HEK293 (cell line): ENCODE measurements around the gene DCPS.

Source experiments
- CTCF ChIA-PET: fragments of 350-600 bp; formaldehyde crosslinking; extraction: SDS; loops from one replicate; lab custom pipeline; 2021; ENCODE audit warnings: antibody characterized with exemption; lab: Yijun Ruan, JAX
- POLR2A ChIA-PET: fragments of 300-600 bp; formaldehyde crosslinking; extraction: SDS; loops from one replicate; lab custom pipeline; 2020; ENCODE audit warnings: antibody characterized with exemption, inconsistent platforms; lab: Yijun Ruan, JAX
- H3K27ac ChIP-seq: fragments of 200-500 bp; sonication (Bioruptor generic); 2 replicates; pipeline ENCODE4 v1.5.1; 2014; ENCODE audit warnings: low read depth, low read length, control low read depth, inconsistent platforms; ENCODE audit errors: extremely low read depth
- H3K36me3 ChIP-seq, 2 experiments: fragments of 200-500 bp in 1 of 2; sonication (Bioruptor generic) in 1 of 2; 1 replicate in 1 of 2; 2 replicates in 1 of 2; pipeline ENCODE4 v1.5.1; 2014 to 2017; ENCODE audit warnings: inconsistent platforms in 2 of 2, low read length in 2 of 2; ENCODE audit not compliant: control insufficient read depth in 2 of 2, insufficient read depth in 1 of 2
- H3K4me1 ChIP-seq: fragments of 200-500 bp; sonication (Bioruptor generic); 2 replicates; pipeline ENCODE4 v1.5.1; 2014; ENCODE audit warnings: mild to moderate bottlenecking, low read length, inconsistent platforms; ENCODE audit not compliant: control insufficient read depth, insufficient read depth
- H3K4me3 ChIP-seq: 2 replicates; pipeline ENCODE4 v1.5.1; 2011; ENCODE audit warnings: low read depth, mild to moderate bottlenecking, control low read depth, low read length, moderate library complexity
- H3K9me3 ChIP-seq: fragments of 200-500 bp; sonication (Bioruptor generic); 2 replicates; pipeline ENCODE4 v1.5.1; 2014; ENCODE audit warnings: low read depth, low read length, inconsistent platforms; ENCODE audit not compliant: control insufficient read depth, insufficient read depth
- ATF2 ChIP-seq: fragments of 450-650 bp; formaldehyde crosslinking; IDR thresholded peaks from 2 replicates; pipeline ENCODE4 v1.5.1; 2016; ENCODE audit warnings: missing biosample characterization, missing genetic modification characterization, low read depth
- CTCF ChIP-seq: fragments of 450-650 bp; formaldehyde crosslinking; IDR thresholded peaks from 2 replicates; pipeline ENCODE4 v1.5.1; 2016; ENCODE audit warnings: missing biosample characterization, missing genetic modification characterization
- EGR2 ChIP-seq: fragments of 450-650 bp; formaldehyde crosslinking; IDR thresholded peaks from 2 replicates; pipeline ENCODE4 v1.5.1; 2016; ENCODE audit warnings: low read depth, missing biosample characterization, missing genetic modification characterization
- KLF10 ChIP-seq: fragments of 450-650 bp; IDR thresholded peaks from 2 replicates; pipeline ENCODE4 v1.5.1; 2018; ENCODE audit warnings: missing biosample characterization, mild to moderate bottlenecking, missing genetic modification characterization
- KLF8 ChIP-seq: fragments of 450-650 bp; formaldehyde crosslinking; IDR thresholded peaks from 2 replicates; pipeline ENCODE4 v1.5.1; 2016; ENCODE audit warnings: missing biosample characterization, missing genetic modification characterization
- KLF9 ChIP-seq: fragments of 450-650 bp; formaldehyde crosslinking; IDR thresholded peaks from 2 replicates; pipeline ENCODE4 v1.5.1; 2016; ENCODE audit warnings: missing biosample characterization, missing genetic modification characterization, low read depth
- ZBTB20 ChIP-seq: fragments of 450-650 bp; formaldehyde crosslinking; IDR thresholded peaks from 2 replicates; pipeline ENCODE4 v1.5.1; 2016; ENCODE audit warnings: missing biosample characterization, missing genetic modification characterization
- ZBTB8A ChIP-seq: fragments of 450-650 bp; formaldehyde crosslinking; IDR thresholded peaks from 2 replicates; pipeline ENCODE4 v1.5.1; 2016; ENCODE audit warnings: missing biosample characterization, missing genetic modification characterization
- ZFHX2 ChIP-seq: fragments of 450-650 bp; formaldehyde crosslinking; conservative IDR thresholded peaks from 2 replicates; pipeline ENCODE4 v1.5.1; 2016; ENCODE audit warnings: missing biosample characterization, missing genetic modification characterization
- ZFP37 ChIP-seq: fragments of 450-650 bp; formaldehyde crosslinking; IDR thresholded peaks from 2 replicates; pipeline ENCODE4 v1.5.1; 2016; ENCODE audit warnings: missing biosample characterization, missing genetic modification characterization
- ZNF146 ChIP-seq: fragments of 450-650 bp; formaldehyde crosslinking; IDR thresholded peaks from 2 replicates; pipeline ENCODE4 v1.5.1; 2016; ENCODE audit warnings: missing biosample characterization, missing genetic modification characterization
- ZNF223 ChIP-seq: fragments of 450-650 bp; formaldehyde crosslinking; IDR thresholded peaks from 2 replicates; pipeline ENCODE4 v1.5.1; 2016; ENCODE audit warnings: missing biosample characterization, missing genetic modification characterization
- ZNF660 ChIP-seq: fragments of 450-650 bp; IDR thresholded peaks from 2 replicates; pipeline ENCODE4 v1.5.1; 2018; ENCODE audit warnings: missing biosample characterization, mild to moderate bottlenecking, missing genetic modification characterization
- TF ChIP-seq, protein P1 (sequence below): fragments of 450-650 bp; formaldehyde crosslinking; IDR thresholded peaks from 2 replicates; pipeline ENCODE4 v1.5.1; 2017; ENCODE audit warnings: missing biosample characterization, missing genetic modification characterization
- TF ChIP-seq, protein P2 (sequence below): fragments of 450-650 bp; formaldehyde crosslinking; IDR thresholded peaks from 2 replicates; pipeline ENCODE4 v1.5.1; 2016; ENCODE audit warnings: missing biosample characterization, missing genetic modification characterization
- TF ChIP-seq, protein P3 (sequence below): fragments of 450-650 bp; formaldehyde crosslinking; IDR thresholded peaks from 2 replicates; pipeline ENCODE4 v1.5.1; 2016; ENCODE audit warnings: missing biosample characterization, missing genetic modification characterization

Gene DCPS

DNA sequence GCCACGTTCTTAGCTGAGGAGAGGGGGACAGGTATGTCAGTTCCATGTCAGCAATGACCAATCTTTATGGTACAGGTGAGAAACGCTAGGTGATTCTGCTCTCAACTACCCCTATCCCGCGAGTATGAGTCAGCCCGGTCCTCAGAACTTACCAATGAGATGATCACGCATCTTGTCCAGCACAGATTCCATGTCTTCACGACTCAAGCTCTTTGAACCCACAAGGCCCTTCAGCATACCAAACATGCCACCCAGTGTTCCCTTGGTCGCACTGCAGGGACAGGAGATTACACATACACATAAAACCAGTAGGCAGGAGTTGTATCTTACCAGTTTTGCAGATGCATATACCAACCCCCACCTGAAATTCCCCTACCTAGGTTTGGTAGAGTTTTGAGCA, 38.0 kb upstream of the DCPS start:
- Histone ChIP-seq H3K4me1 (no peaks in the 10 kb centered on the region), H3K27ac (no peak overlapping the region), H3K36me3 (peaks cover 9 to 71% of the 10 kb centered on the region in 2 experiments; a peak in 2 of 3 replicates), H3K9me3 (no peaks in the 10 kb centered on the region), H3K4me3 (no peak overlapping the region)
- TF ChIP-seq ZNF146 (tag by site-specific recombination) (no peak), CTCF (0 out of 2 replicates have a peak, but pooled peaks have one; percentile 39)
- ChIA-PET POLR2A (no interaction called here), CTCF (interaction anchor here (1.6 kb wide), 1 partner anchor 72 kb away, joined by 3 read pairs; no protein-coding TSS in a partner anchor)

DNA sequence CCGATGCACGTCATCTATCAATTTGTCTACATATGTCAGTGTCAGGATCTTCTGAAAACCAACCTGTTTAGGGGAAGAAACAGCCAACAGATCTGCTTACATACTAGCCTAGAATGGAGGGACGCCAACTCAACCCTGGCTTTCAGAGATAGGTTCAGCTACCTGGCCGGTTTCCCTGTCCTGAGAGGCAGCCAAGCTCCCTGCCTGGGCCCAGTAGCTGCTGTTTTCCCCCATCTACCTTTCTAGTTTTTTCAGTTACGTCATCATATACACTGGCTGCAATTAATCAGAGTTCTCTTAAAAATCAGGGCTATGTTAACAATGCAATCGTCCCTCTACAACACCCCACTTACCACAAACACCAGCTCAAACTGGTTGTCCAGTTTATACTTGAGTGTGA, 36.2 kb upstream of the DCPS start:
- peaks cover 4 to 64% of the 10 kb centered on the region in 2 experiments; a peak in 2 of 3 replicates for H3K36me3 ChIP-seq

GRCh38 chr11:126268361-126268707, 35.5 kb upstream of the DCPS start:
- ChIA-PET POLR2A (interaction anchor here (0.7 to 4.4 kb wide), 10 partner anchors 10 to 87 kb away, joined by 3 to 24 read pairs (median 4); partner anchors contain the start of genes DCPS, FAM118B, RPUSD4 and TIRAP), CTCF (no interaction called here)
- peak overlapping the region; percentile 65; the same call in 1 of the 2 replicates for H3K27ac ChIP-seq
- no peaks in the 10 kb centered on the region for H3K9me3 ChIP-seq
- H3K4me1 ChIP-seq = no peaks in the 10 kb centered on the region
- TF ChIP-seq ZNF223 (tag by site-specific recombination) (no peak), EGR2 (tag by site-specific recombination) (peak; percentile 66), KLF9 (tag by site-specific recombination) (peak; percentile 26; the same call in 1 of the 2 replicates), ZFHX2 (tag by site-specific recombination) (peak; percentile 71)
- H3K36me3 ChIP-seq = peaks cover 4 to 64% of the 10 kb centered on the region in 2 experiments; a peak in 2 of 3 replicates
- peak overlapping the region; percentile 94 for H3K4me3 ChIP-seq

More for the DNA sequence above, 36.2 kb upstream of the DCPS start:
- peak overlapping the region; percentile 94 for H3K4me3 ChIP-seq
- POLR2A ChIA-PET = interaction anchor here (1.4 kb wide), 1 partner anchor 87 kb away, joined by 4 read pairs; no protein-coding TSS in a partner anchor
- H3K4me1 ChIP-seq = no peaks in the 10 kb centered on the region
- H3K9me3 ChIP-seq = no peaks in the 10 kb centered on the region
- CTCF ChIA-PET = interaction anchor here (0.7 kb wide), 1 partner anchor 344 kb away, joined by 4 read pairs; no protein-coding TSS in a partner anchor
- TF ChIP-seq ZBTB20 (tag by site-specific recombination) = no peak
- 0 out of 2 replicates have a peak, but pooled peaks have one; percentile 21 for TF ChIP-seq ATF2
- no peak overlapping the region; the same call in 1 of the 2 replicates for H3K27ac ChIP-seq

DNA sequence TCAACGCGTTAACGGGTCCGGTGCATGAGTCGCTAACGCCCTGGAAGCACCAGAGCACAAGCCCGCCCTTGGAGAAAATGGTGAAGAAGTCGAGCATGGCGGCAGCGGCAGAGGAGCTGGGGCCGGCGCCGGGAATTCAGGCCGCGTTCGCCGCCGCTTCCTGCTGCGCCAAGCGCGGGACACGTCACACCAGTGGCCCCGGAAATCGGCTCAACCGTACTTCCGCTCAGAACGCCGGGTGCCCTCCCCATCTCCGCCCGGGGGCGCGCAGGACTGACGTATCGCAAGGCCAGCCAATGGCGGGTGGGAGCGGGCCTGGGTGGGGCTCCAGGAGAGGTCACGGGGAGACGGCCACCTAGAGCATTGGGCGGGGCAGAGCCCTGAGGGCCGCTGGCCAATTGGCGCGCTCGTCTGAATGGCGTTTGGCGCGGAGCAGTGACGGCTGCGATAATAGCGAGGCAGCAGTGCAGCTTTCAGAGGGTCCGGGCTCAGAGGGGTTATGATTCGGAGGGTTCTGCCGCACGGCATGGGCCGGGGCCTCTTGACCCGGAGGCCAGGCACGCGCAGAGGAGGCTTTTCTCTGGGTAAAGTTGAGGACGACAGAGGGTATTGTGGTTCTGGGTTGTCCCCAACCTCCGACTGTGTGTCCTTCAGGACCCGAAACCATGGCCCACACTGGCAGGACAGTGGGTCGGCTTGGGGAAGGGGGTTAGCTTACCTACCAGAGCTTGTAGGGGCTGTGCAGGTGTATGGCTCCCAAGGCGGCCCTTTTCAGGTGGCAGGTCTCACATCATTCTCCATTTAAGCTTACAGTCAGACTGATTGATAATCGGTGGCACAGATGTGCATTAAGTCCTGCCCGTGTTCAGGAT, 34.9 kb upstream of the DCPS start, which contains the start of the genes FOXRED1 and SRPRA:
Gene FOXRED1 (plus strand): TSS at position 447 of the 872 bp plus-strand sequence. CDS start 53 bp downstream, at position 500.
Gene SRPRA (minus strand): TSS at position 188 of the 872 bp plus-strand sequence. CDS start 91 bp downstream, at position 97.
- POLR2A ChIA-PET = interaction anchor here (0.7 to 4.4 kb wide), 10 partner anchors 10 to 86 kb away, joined by 3 to 24 read pairs (median 4); partner anchors contain the start of genes DCPS, FAM118B, RPUSD4 and TIRAP
- H3K27ac ChIP-seq = peak within 1 kb of the TSS; percentile 65; the same call in 1 of the 2 replicates
- no peaks in the 10 kb centered on the region for H3K9me3 ChIP-seq
- peak within 1 kb of the TSS; percentile 94 for H3K4me3 ChIP-seq
- CTCF ChIA-PET = no interaction called here
- peaks cover 8 to 64% of the 10 kb centered on the region in 2 experiments; a peak in 2 of 3 replicates for H3K36me3 ChIP-seq
- H3K4me1 ChIP-seq = no peaks in the 10 kb centered on the region
- TF ChIP-seq ZFP37 (tag by site-specific recombination) = no peak
- TF ChIP-seq, protein P1, sequence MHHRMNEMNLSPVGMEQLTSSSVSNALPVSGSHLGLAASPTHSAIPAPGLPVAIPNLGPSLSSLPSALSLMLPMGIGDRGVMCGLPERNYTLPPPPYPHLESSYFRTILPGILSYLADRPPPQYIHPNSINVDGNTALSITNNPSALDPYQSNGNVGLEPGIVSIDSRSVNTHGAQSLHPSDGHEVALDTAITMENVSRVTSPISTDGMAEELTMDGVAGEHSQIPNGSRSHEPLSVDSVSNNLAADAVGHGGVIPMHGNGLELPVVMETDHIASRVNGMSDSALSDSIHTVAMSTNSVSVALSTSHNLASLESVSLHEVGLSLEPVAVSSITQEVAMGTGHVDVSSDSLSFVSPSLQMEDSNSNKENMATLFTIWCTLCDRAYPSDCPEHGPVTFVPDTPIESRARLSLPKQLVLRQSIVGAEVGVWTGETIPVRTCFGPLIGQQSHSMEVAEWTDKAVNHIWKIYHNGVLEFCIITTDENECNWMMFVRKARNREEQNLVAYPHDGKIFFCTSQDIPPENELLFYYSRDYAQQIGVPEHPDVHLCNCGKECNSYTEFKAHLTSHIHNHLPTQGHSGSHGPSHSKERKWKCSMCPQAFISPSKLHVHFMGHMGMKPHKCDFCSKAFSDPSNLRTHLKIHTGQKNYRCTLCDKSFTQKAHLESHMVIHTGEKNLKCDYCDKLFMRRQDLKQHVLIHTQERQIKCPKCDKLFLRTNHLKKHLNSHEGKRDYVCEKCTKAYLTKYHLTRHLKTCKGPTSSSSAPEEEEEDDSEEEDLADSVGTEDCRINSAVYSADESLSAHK (tag by site-specific recombination) = no peak
- TF ChIP-seq KLF8 = peak; percentile 93
- TF ChIP-seq, protein P2, sequence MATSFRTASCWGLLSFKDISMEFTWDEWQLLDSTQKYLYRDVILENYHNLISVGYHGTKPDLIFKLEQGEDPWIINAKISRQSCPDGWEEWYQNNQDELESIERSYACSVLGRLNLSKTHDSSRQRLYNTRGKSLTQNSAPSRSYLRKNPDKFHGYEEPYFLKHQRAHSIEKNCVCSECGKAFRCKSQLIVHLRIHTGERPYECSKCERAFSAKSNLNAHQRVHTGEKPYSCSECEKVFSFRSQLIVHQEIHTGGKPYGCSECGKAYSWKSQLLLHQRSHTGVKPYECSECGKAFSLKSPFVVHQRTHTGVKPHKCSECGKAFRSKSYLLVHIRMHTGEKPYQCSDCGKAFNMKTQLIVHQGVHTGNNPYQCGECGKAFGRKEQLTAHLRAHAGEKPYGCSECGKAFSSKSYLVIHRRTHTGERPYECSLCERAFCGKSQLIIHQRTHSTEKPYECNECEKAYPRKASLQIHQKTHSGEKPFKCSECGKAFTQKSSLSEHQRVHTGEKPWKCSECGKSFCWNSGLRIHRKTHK (tag by site-specific recombination) = no peak
- peak; percentile 63 for TF ChIP-seq ZBTB8A (tag by site-specific recombination)
- peak; percentile 33; the same call in 1 of the 2 replicates for TF ChIP-seq ZNF660
- TF ChIP-seq, protein P3, sequence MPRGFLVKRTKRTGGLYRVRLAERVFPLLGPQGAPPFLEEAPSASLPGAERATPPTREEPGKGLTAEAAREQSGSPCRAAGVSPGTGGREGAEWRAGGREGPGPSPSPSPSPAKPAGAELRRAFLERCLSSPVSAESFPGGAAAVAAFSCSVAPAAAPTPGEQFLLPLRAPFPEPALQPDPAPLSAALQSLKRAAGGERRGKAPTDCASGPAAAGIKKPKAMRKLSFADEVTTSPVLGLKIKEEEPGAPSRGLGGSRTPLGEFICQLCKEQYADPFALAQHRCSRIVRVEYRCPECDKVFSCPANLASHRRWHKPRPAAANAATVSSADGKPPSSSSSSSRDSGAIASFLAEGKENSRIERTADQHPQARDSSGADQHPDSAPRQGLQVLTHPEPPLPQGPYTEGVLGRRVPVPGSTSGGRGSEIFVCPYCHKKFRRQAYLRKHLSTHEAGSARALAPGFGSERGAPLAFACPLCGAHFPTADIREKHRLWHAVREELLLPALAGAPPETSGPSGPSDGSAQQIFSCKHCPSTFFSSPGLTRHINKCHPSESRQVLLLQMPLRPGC (tag by site-specific recombination) = 0 out of 2 replicates have a peak, but pooled peaks have one; percentile 7
- peak; percentile 95 for TF ChIP-seq KLF10 (tag by site-specific recombination)
